SJSA1 (cell line): ENCODE results near the gene PRR20B. TPM values are rescaled to one million over a fixed set of nuclear protein-coding genes. Genes with fewer than 3 reads are reported as not detected.
"Not testable (repeated sequence)": the region's sequence is repeated elsewhere in the genome, so short reads cannot be mapped to it uniquely, and the experiment has no call there.

ENCODE experiments used
- DNase-seq, 2 experiments: peaks; one replicate each; pipeline ENCODE4 v3.0.0-alpha.2; 2015 to 2020; ENCODE audit warnings: low spot score in 2 of 2, low read depth in 1 of 2
- H3K27ac ChIP-seq: fragments of 250-450 bp; sonication (Bioruptor Pico); 2 replicates; pipeline ENCODE4 v1.5.1; 2020; ENCODE audit warnings: mild to moderate bottlenecking, moderate library complexity
- H3K27me3 ChIP-seq: fragments of 250-450 bp; sonication (Bioruptor Pico); replicated peaks from 2 replicates; pipeline ENCODE4 v1.5.1; 2020; ENCODE audit warnings: mild to moderate bottlenecking, moderate library complexity
- H3K36me3 ChIP-seq: fragments of 250-450 bp; sonication (Bioruptor Pico); 2 replicates; pipeline ENCODE4 v1.5.1; 2020; ENCODE audit warnings: mild to moderate bottlenecking
- H3K4me1 ChIP-seq: fragments of 250-450 bp; sonication (Bioruptor Pico); replicated peaks from 2 replicates; pipeline ENCODE4 v1.6.1; 2021; ENCODE audit warnings: mild to moderate bottlenecking
- H3K4me3 ChIP-seq: fragments of 250-450 bp; sonication (Bioruptor Pico); 2 replicates; pipeline ENCODE4 v1.5.1; 2020; ENCODE audit warnings: mild to moderate bottlenecking
- H3K9me3 ChIP-seq: fragments of 250-450 bp; sonication (Bioruptor Pico); replicated peaks from 2 replicates; pipeline ENCODE4 v1.5.1; 2020; ENCODE audit warnings: mild to moderate bottlenecking
- total RNA-seq: library from RNA; depleted of rRNA; stranded (reverse); fragments of >200 nt; shearing (Covaris generic); gene quantifications from 2 replicates; pipeline ENCODE4 v1.2.3, GENCODE V29; 2014; rRNA removed

PRR20B gene
- total RNA-seq = not detected in 2 replicates

DNA sequence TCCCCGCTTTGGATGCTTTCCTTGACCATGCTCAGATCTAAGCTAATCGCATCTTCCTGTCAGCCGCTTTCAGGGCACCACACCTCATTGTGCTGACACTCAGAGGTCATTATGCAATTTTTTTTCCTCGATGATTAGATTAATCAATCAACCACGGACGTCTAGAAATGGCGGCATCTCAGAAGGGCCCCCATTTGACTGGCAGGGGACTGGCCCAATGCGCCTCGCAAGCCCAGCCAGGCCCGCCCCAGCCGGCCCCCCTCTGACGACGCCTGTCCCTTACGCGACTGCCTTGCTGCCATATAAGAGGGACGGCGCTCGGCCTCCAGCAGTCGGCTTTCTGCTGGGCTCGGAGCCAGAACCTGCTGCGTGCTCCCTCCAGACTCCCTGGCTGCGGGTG lies at the start of gene PRR20B:
PRR20B (plus strand) TSS at position 301 of the 400 bp plus-strand sequence. CDS start 387 bp downstream, outside the sequence.
- not testable (repeated sequence) for H3K27ac ChIP-seq, H3K4me3 ChIP-seq, H3K4me1 ChIP-seq, H3K27me3 ChIP-seq, H3K9me3 ChIP-seq, DNase-seq, H3K36me3 ChIP-seq

DNA sequence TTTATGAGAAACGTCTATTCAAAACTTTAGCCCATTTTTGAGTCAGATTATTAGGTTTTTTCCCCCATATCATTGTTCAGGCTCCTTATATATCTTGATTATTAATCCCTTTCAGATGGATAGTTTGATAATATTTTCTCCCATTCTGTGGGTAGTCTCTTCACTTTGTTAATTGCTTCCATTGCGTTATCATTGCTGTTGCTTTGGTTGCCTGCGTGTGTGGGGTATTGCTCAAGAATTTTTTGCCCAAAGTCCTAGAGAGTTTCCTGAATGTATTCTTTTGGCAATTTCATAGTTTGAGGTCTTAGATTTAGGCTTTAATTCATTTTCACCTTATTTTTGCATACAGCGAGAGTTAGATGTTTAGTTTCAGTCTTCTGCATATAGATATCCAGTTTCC lies 32.3 kb upstream of the PRR20B start:
- no peak for DNase-seq
- no peak overlapping the region for H3K27ac ChIP-seq
- H3K36me3 ChIP-seq = no peaks in the 10 kb centered on the region
- no peak overlapping the region for H3K4me3 ChIP-seq
- no peaks in the 10 kb centered on the region for H3K27me3 ChIP-seq
- no peaks in the 10 kb centered on the region for H3K4me1 ChIP-seq
- peaks cover 4% of the 10 kb centered on the region; the same call in 1 of the 2 replicates for H3K9me3 ChIP-seq

DNA sequence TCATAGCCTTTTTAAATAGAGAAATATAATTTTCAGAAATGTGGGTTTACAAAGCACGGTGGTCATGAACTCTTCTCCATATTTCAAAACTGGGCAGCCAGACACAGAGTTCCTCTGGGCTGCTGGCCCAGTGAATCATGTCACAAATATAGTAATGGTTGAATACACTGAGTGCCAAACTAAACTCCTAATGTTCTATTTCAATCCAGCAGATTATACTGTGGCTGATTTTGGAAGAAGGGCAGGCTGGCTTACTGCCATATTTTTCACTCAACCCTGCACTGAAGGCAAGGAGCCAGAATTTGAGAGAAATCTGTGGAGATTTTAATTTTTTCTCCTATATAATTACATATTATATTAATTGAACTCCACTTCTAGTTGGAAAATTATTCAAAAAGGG lies 23.6 kb upstream of the PRR20B start:
- no peaks in the 10 kb centered on the region for H3K27me3 ChIP-seq
- no peak overlapping the region for H3K4me3 ChIP-seq
- no peak for DNase-seq
- no peaks in the 10 kb centered on the region for H3K4me1 ChIP-seq
- H3K36me3 ChIP-seq = no peaks in the 10 kb centered on the region
- H3K9me3 ChIP-seq = no peaks in the 10 kb centered on the region
- H3K27ac ChIP-seq = no peak overlapping the region

DNA sequence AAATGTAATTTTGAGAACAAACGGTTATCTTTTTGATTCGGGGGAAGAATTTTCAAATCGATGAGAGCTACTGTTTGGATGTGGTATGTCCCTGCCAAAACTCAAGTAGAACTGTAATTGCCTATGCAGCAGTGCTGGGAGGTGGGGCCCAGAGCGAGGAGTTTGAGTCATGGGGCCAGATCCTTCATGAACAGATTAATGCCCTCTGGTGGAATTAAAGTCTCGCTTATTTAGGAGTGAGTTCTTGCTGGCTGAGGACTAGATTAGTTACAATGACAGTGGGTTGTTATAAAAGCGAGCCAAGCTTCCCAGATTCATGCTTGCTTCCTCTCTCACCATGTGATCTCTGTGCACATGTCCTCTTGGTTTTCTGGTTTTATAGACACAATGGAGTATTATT lies 18.4 kb upstream of the PRR20B start:
- DNase-seq = no peak
- H3K4me1 ChIP-seq = no peaks in the 10 kb centered on the region
- no peak overlapping the region for H3K27ac ChIP-seq
- H3K27me3 ChIP-seq = no peaks in the 10 kb centered on the region
- no peaks in the 10 kb centered on the region for H3K9me3 ChIP-seq
- no peak overlapping the region for H3K4me3 ChIP-seq
- no peaks in the 10 kb centered on the region for H3K36me3 ChIP-seq

DNA sequence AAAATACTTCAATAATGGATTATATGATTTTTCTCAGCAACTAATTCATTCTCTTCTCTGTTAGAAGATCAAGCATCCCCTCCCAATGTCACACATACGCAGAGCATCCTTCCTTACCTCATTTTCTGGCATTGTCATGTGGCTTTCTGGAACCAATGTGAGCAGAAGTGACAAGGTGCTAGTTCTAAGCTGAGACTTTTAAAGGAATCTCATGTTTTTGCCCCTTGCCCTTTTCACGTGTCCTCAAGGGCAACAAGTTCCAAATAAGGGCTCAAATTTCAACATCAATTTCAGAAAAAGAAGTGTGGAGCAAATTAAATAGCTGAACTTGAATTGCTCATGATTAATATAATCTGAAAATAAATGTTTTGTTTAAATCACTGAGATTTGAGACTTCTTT lies 11.2 kb upstream of the PRR20B start:
- Histone ChIP-seq H3K4me3 (no peak overlapping the region), H3K27me3 (no peaks in the 10 kb centered on the region), H3K36me3 (no peaks in the 10 kb centered on the region), H3K27ac (no peak overlapping the region), H3K9me3 (no peaks in the 10 kb centered on the region), H3K4me1 (no peaks in the 10 kb centered on the region)
- no peak for DNase-seq

DNA sequence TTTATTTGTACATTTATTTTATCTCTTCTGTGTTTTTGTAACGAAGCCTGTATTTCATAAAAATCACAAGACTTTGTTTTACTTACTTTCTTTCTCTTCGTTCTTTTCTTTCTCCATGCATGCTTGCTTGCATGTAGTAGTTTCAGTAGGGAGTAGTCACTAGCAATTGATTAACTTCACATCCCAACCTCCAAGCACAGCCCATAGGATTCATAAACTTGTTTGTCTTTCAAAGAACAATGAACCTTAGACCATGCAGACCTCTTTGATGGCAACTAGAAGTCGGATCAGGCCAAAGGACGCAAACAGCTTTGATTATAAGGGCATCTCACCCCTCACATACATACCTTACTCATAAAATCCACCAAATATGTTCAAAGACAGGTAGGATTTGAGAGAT lies 9.7 kb upstream of the PRR20B start:
- H3K4me1 ChIP-seq = no peaks in the 10 kb centered on the region
- H3K36me3 ChIP-seq = no peaks in the 10 kb centered on the region
- H3K27me3 ChIP-seq = no peaks in the 10 kb centered on the region
- no peaks in the 10 kb centered on the region for H3K9me3 ChIP-seq
- no peak overlapping the region for H3K4me3 ChIP-seq
- no peak for DNase-seq
- no peak overlapping the region for H3K27ac ChIP-seq

DNA sequence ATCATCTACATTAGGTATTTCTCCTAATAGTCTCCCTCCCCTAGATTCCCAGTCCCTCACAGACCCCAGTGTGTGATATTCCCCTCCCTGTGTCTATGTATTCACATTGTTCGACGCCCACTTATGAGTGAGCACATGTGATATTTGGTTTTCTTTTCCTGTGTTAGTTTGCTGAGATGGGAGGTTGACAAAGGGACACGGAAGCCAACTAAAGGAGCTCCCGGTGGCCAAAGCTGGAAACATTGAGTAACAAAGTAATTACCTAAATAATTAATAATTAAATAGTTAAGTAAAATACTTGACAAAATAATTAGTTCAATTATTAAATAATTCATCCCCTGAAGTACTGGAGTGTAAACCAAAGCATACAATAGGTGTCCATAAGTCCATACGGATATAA lies 8.3 kb upstream of the PRR20B start:
- no peaks in the 10 kb centered on the region for H3K9me3 ChIP-seq
- H3K4me1 ChIP-seq = no peaks in the 10 kb centered on the region
- no peak overlapping the region for H3K27ac ChIP-seq
- no peaks in the 10 kb centered on the region for H3K27me3 ChIP-seq
- DNase-seq = no peak
- no peaks in the 10 kb centered on the region for H3K36me3 ChIP-seq
- H3K4me3 ChIP-seq = no peak overlapping the region

DNA sequence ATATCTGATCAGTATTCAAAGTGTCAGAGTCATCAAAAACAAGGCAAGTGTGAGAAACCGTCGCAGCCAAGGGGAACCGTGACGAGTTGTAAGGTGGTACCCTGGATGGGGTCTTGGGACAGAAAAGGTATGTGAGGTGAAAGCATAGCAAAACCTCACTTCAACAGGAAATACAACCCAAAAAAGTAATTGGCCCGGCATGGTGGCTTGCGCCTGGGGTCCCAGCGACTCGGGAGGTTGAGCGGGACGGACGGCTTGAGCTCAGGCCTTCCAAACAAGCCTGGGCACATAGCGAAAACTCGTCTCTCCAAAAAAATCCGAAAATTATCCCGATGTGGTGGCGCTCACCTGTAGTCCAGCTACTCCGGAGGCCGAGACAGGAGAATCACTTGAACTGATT lies 7.5 kb upstream of the PRR20B start:
- H3K9me3 ChIP-seq, H3K36me3 ChIP-seq, DNase-seq, H3K4me1 ChIP-seq, H3K4me3 ChIP-seq, H3K27ac ChIP-seq, H3K27me3 ChIP-seq: not testable (repeated sequence)

DNA sequence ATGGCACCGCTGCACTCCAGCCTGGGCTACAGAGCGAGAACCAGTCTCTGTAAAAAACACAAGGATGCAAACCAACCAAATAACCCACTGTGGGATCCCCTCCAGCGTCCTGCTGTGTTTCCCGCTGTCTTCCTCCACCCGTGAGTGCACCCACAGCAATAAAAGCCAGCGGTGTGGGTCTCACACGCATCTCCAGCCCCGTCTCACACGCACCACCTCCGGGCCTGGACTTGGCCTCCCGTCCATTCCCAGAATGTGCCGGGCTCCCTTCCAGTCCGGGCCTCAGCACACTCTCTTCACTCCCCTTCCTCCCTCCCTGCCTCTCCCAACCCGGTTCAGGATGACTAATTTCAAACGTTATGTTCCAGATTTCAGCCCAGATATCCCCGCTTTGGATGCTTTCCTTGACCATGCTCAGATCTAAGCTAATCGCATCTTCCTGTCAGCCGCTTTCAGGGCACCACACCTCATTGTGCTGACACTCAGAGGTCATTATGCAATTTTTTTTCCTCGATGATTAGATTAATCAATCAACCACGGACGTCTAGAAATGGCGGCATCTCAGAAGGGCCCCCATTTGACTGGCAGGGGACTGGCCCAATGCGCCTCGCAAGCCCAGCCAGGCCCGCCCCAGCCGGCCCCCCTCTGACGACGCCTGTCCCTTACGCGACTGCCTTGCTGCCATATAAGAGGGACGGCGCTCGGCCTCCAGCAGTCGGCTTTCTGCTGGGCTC lies 6.9 kb upstream of the PRR20B start, which contains the start of gene PRR20A:
PRR20A (plus strand) TSS at position 684 of the 734 bp plus-strand sequence. CDS start 387 bp downstream, outside the sequence.
- not testable (repeated sequence) for H3K4me1 ChIP-seq, H3K27ac ChIP-seq, H3K27me3 ChIP-seq, H3K9me3 ChIP-seq, DNase-seq, H3K36me3 ChIP-seq, H3K4me3 ChIP-seq

DNA sequence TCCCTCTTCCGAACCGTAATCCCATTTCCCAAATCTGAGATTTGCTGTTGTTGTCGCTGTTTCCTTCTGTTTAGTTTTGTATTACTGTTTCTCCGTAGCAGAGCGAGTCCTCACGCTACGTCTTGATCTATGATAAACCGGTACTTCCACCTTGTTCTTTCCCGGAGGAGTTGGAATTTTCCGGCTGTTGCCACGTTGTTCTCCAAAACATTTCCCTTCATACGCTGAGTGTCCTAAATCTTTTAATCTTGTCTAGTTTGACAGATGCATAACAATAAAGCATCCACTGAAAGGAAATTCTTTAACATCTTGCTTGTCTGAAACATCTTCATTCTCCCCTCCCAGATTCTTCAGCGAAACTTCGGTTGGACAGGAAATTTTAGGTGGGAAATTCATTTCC lies 818 bp downstream of the PRR20B start:
- not testable (repeated sequence) for H3K27me3 ChIP-seq, DNase-seq, H3K4me3 ChIP-seq, H3K36me3 ChIP-seq, H3K9me3 ChIP-seq, H3K27ac ChIP-seq, H3K4me1 ChIP-seq

DNA sequence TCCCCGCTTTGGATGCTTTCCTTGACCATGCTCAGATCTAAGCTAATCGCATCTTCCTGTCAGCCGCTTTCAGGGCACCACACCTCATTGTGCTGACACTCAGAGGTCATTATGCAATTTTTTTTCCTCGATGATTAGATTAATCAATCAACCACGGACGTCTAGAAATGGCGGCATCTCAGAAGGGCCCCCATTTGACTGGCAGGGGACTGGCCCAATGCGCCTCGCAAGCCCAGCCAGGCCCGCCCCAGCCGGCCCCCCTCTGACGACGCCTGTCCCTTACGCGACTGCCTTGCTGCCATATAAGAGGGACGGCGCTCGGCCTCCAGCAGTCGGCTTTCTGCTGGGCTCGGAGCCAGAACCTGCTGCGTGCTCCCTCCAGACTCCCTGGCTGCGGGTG lies 6.5 kb downstream of the PRR20B start, which contains the start of gene PRR20C:
PRR20C (plus strand) TSS at position 301 of the 400 bp plus-strand sequence. CDS start 387 bp downstream, outside the sequence.
- not testable (repeated sequence) for H3K9me3 ChIP-seq, H3K27ac ChIP-seq, H3K4me3 ChIP-seq, DNase-seq, H3K27me3 ChIP-seq, H3K36me3 ChIP-seq, H3K4me1 ChIP-seq

DNA sequence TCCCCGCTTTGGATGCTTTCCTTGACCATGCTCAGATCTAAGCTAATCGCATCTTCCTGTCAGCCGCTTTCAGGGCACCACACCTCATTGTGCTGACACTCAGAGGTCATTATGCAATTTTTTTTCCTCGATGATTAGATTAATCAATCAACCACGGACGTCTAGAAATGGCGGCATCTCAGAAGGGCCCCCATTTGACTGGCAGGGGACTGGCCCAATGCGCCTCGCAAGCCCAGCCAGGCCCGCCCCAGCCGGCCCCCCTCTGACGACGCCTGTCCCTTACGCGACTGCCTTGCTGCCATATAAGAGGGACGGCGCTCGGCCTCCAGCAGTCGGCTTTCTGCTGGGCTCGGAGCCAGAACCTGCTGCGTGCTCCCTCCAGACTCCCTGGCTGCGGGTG lies 13.0 kb downstream of the PRR20B start, which contains the start of gene PRR20D:
PRR20D (plus strand) TSS at position 301 of the 400 bp plus-strand sequence. CDS start 387 bp downstream, outside the sequence.
- H3K27ac ChIP-seq, H3K27me3 ChIP-seq, H3K36me3 ChIP-seq, H3K4me3 ChIP-seq, DNase-seq, H3K9me3 ChIP-seq, H3K4me1 ChIP-seq: not testable (repeated sequence)

DNA sequence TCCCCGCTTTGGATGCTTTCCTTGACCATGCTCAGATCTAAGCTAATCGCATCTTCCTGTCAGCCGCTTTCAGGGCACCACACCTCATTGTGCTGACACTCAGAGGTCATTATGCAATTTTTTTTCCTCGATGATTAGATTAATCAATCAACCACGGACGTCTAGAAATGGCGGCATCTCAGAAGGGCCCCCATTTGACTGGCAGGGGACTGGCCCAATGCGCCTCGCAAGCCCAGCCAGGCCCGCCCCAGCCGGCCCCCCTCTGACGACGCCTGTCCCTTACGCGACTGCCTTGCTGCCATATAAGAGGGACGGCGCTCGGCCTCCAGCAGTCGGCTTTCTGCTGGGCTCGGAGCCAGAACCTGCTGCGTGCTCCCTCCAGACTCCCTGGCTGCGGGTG lies 19.6 kb downstream of the PRR20B start, which contains the start of gene PRR20E:
PRR20E (plus strand) TSS at position 301 of the 400 bp plus-strand sequence. CDS start 387 bp downstream, outside the sequence.
- not testable (repeated sequence) for H3K27me3 ChIP-seq, H3K4me3 ChIP-seq, H3K9me3 ChIP-seq, H3K27ac ChIP-seq, H3K4me1 ChIP-seq, H3K36me3 ChIP-seq, DNase-seq

DNA sequence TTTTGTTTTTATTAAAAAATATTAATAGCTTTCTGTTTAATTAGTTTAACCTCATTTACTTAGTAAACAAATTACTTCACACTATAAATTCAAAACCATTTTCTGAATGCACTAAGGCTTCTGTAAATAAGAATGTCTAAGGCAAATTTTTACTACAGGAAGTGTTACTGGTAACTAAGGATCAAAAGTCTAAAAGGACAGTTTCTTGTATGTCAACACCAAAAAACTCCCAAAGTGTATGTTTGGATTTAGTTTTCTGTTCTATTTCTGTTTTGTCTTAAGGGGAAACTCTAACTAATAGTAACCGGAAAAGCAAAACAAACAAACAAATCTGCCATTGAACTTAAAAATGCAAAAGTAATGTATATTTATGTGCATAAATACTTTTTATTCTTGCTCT lies 44.4 kb downstream of the PRR20B start:
- H3K9me3 ChIP-seq = no peaks in the 10 kb centered on the region
- no peaks in the 10 kb centered on the region for H3K27me3 ChIP-seq
- no peak overlapping the region for H3K27ac ChIP-seq
- no peak overlapping the region for H3K4me3 ChIP-seq
- no peaks in the 10 kb centered on the region for H3K4me1 ChIP-seq
- DNase-seq = no peak
- H3K36me3 ChIP-seq = no peaks in the 10 kb centered on the region
